OCI-LY3 (cell line): ENCODE data around the gene PRRT4.

Experiments used
- H2AFZ ChIP-seq: fragments of 200-600, 300-600 bp; shearing (Covaris generic); 2 replicates; pipeline ENCODE4 v1.6.0; 2014; ENCODE audit warnings: antibody characterized with exemption, low read depth, low read length
- H3K27ac ChIP-seq: fragments of 200-600, 300-600 bp; sonication (generic); 2 replicates; pipeline ENCODE4 v1.5.1; 2014; ENCODE audit warnings: mild to moderate bottlenecking, low read length, moderate library complexity, mixed read lengths
- H3K27me3 ChIP-seq: fragments of 200-600, 300-600 bp; sonication (generic); 2 replicates; pipeline ENCODE4 v1.6.1; 2014; ENCODE audit warnings: low read depth, low read length, mixed read lengths
- H3K36me3 ChIP-seq: fragments of 200-600, 300-600 bp; sonication (generic); replicated peaks from 2 replicates; pipeline ENCODE3; 2014; ENCODE audit warnings: low read depth, low read length, mixed read lengths
- H3K4me1 ChIP-seq: fragments of 300-600, 200-600 bp; sonication (generic); 2 replicates; pipeline ENCODE4 v1.6.1; 2014; ENCODE audit warnings: low read length, mixed read lengths
- H3K4me2 ChIP-seq: fragments of 200-600, 300-600 bp; sonication (generic); 2 replicates; pipeline ENCODE4 v1.6.1; 2014; ENCODE audit warnings: low read length, mixed read lengths
- H3K4me3 ChIP-seq: fragments of 300-600, 200-600 bp; sonication (generic); 2 replicates; pipeline ENCODE4 v1.5.1; 2014; ENCODE audit warnings: antibody characterized with exemption, mild to moderate bottlenecking, low read length, moderate library complexity
- H3K79me2 ChIP-seq: fragments of 300-600, 200-600 bp; shearing (Covaris generic); 2 replicates; pipeline ENCODE4 v1.6.1; 2014; ENCODE audit warnings: mild to moderate bottlenecking, low read length, mixed read lengths
- H3K9ac ChIP-seq: fragments of 300-600, 200-600 bp; shearing (Covaris generic); 2 replicates; pipeline ENCODE4 v1.6.0; 2014; ENCODE audit warnings: mild to moderate bottlenecking, low read length, moderate library complexity
- H3K9me3 ChIP-seq: fragments of 200-600, 300-600 bp; shearing (Covaris generic); 2 replicates; pipeline ENCODE4 v1.6.1; 2014; ENCODE audit warnings: low read length, mixed read lengths; ENCODE audit not compliant: insufficient read depth
- H4K20me1 ChIP-seq: fragments of 200-600, 300-600 bp; sonication (generic); 2 replicates; pipeline ENCODE4 v1.6.1; 2016; ENCODE audit warnings: low read length, mixed read lengths; ENCODE audit not compliant: insufficient read depth
- EZH2phosphoT487 ChIP-seq: fragments of 200-600 bp; shearing (Covaris generic); IDR thresholded peaks from 2 replicates; pipeline ENCODE4 v1.6.1; 2018; ENCODE audit warnings: antibody characterized with exemption, mixed run types, low read depth
- TF ChIP-seq, protein P1 (sequence below): fragments of 200-600, 300-600 bp; sonication (generic); IDR thresholded peaks from 2 replicates; pipeline ENCODE4 v1.5.1; 2014; ENCODE audit warnings: antibody characterized with exemption, low read length, low read depth

PRRT4 gene

DNA sequence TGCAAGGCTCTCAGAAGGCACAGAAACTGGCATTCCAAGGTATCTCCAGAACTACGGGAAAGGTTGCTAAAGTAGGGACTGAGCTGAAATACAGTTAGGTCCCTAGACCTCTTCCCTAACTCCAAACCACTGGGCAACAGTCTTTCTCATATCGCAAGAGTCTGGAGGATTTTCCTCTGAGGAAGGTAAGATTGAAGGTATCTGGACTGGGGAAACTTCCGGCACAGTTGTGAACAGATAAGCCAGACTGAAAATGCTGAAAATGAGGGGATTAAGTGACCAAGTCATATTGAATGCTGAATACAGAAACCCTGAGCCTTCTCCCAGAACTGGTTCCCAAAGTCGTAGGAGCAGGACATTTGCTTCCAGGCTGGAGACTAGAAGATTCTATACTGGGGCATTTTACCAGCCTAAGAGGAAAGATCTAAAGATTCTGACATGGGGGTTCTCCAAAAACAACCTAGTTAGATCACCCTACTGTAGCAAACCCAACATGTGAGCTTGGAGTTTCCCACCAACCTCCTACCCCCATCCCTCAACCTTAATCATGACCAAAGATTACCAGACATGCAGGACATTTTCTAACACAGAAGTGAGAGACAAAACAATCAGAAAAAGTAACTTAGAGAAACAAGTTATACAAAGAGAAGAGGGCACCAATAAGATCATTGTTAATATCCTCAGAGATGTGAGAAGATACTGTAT, 2.8 kb upstream of the PRRT4 start:
- no peak overlapping the region for H3K9ac ChIP-seq
- H3K36me3 ChIP-seq, result no peaks in the 10 kb centered on the region
- H4K20me1 ChIP-seq, result no peaks in the 10 kb centered on the region
- no peak overlapping the region for H3K4me2 ChIP-seq
- no peaks in the 10 kb centered on the region for H3K79me2 ChIP-seq
- TF ChIP-seq, protein P1, sequence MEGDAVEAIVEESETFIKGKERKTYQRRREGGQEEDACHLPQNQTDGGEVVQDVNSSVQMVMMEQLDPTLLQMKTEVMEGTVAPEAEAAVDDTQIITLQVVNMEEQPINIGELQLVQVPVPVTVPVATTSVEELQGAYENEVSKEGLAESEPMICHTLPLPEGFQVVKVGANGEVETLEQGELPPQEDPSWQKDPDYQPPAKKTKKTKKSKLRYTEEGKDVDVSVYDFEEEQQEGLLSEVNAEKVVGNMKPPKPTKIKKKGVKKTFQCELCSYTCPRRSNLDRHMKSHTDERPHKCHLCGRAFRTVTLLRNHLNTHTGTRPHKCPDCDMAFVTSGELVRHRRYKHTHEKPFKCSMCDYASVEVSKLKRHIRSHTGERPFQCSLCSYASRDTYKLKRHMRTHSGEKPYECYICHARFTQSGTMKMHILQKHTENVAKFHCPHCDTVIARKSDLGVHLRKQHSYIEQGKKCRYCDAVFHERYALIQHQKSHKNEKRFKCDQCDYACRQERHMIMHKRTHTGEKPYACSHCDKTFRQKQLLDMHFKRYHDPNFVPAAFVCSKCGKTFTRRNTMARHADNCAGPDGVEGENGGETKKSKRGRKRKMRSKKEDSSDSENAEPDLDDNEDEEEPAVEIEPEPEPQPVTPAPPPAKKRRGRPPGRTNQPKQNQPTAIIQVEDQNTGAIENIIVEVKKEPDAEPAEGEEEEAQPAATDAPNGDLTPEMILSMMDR, result no peak
- H2AFZ ChIP-seq, result no peak overlapping the region
- H3K27ac ChIP-seq, result no peak overlapping the region
- peaks cover 5% of the 10 kb centered on the region for H3K4me1 ChIP-seq
- no peak overlapping the region for H3K4me3 ChIP-seq
- peaks cover 51% of the 10 kb centered on the region for H3K27me3 ChIP-seq
- H3K9me3 ChIP-seq, result no peaks in the 10 kb centered on the region

DNA sequence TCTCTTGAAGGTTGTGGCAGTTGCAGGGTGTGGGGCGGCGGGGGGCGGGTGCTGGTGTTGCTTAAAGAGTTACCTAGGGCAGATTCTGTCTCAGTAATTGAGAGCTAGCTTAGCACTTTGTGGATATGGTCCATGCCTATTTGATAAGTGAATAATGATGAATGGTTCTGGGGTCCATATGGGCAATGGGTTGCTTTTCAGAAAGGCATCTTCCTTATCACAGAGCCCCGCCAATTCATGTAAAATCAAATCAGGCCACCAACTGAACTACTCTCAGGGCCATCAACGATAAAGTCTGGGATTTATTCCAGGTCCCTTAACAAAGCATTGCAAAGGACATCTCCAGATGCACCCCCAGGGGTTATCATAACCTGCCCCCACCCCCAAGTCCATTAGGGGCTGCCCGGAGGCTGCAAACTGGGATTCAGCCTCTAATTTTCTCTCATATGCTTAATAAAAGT, 1.8 kb upstream of the PRRT4 start:
- H3K79me2 ChIP-seq, result no peaks in the 10 kb centered on the region
- no peaks in the 10 kb centered on the region for H3K36me3 ChIP-seq
- no peak overlapping the region for H3K27ac ChIP-seq
- H3K4me3 ChIP-seq, result no peak overlapping the region
- H3K9ac ChIP-seq, result no peak overlapping the region
- H4K20me1 ChIP-seq, result no peaks in the 10 kb centered on the region
- no peaks in the 10 kb centered on the region for H3K9me3 ChIP-seq
- H3K27me3 ChIP-seq, result peaks cover 51% of the 10 kb centered on the region
- no peak overlapping the region for H2AFZ ChIP-seq
- TF ChIP-seq, protein P1, result no peak
- TF ChIP-seq EZH2phosphoT487, result no peak
- peaks cover 5% of the 10 kb centered on the region for H3K4me1 ChIP-seq
- no peak overlapping the region for H3K4me2 ChIP-seq

DNA sequence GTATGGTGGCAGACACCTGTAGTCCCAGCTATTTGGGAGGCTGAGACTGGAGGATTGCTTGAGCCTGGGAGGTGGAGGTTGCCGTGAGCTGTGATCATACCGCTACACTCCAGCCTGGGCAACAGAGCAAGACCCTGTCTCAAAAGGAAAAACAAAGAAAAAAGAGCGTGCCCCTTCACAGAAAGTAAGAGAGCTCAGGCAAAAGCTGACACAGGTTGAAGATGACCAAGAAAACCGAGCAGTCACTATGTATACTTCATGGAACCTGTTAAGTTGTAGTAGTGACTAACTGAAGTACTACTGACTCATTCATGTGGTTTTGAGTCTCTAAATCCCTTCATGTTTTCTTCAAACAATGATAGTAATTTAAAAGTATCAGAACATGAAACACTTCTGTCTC, 1.2 kb upstream of the PRRT4 start:
- Histone ChIP-seq H3K4me3 (no peak overlapping the region), H2AFZ (no peak overlapping the region), H3K79me2 (no peaks in the 10 kb centered on the region), H4K20me1 (no peaks in the 10 kb centered on the region), H3K27ac (no peak overlapping the region), H3K4me2 (no peak overlapping the region), H3K27me3 (peaks cover 51% of the 10 kb centered on the region), H3K9ac (no peak overlapping the region), H3K4me1 (peaks cover 5% of the 10 kb centered on the region), H3K9me3 (no peaks in the 10 kb centered on the region), H3K36me3 (no peaks in the 10 kb centered on the region)
- TF ChIP-seq EZH2phosphoT487, result no peak
- TF ChIP-seq, protein P1, result no peak

DNA sequence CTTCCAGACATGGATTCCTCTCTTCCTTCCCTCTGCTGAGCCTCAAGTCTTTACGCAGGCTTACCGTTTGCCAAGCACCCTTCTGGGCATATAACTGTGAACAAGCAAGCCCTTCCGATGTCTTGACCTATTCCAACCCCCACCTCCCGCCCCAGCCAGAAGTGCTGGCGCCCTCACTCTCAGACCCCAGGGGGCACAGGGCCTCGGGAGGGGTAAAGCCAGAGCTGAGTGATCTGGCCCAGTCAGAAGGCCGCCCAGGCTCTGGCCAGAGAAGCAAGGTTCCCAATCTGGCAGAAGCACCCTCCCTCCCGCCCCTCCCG, 1.2 kb downstream of the PRRT4 start:
- Histone ChIP-seq H3K9me3 (no peaks in the 10 kb centered on the region), H3K4me2 (no peak overlapping the region), H3K27ac (no peak overlapping the region), H3K79me2 (no peaks in the 10 kb centered on the region), H2AFZ (no peak overlapping the region), H3K36me3 (no peaks in the 10 kb centered on the region), H3K27me3 (peaks cover 35% of the 10 kb centered on the region), H3K9ac (no peak overlapping the region), H3K4me3 (no peak overlapping the region), H3K4me1 (peaks cover 5% of the 10 kb centered on the region), H4K20me1 (no peaks in the 10 kb centered on the region)
- TF ChIP-seq, protein P1, result no peak
- TF ChIP-seq EZH2phosphoT487, result no peak
